Astrocyte (in vitro differentiated cells and primary cell): Measurements from ENCODE around the gene CCDC91. TPM values are rescaled to one million over a fixed set of nuclear protein-coding genes. Genes with fewer than 3 reads are reported as not detected.

ENCODE experiments used
- DNase-seq: peaks from one replicate; pipeline ENCODE4 v3.0.0-alpha.2; 2010; ENCODE audit warnings: low read depth
- FAIRE-seq: peaks from 2 replicates; lab custom pipeline; 2011; peaks lifted over from hg19 to GRCh38; lab: Jason Lieb, UNC
- H2AFZ ChIP-seq: 2 replicates; pipeline ENCODE4 v1.6.0; 2012; ENCODE audit warnings: low read depth, low read length, inconsistent platforms
- H3K27ac ChIP-seq: 2 replicates; pipeline ENCODE4 v1.5.1; 2011; ENCODE audit warnings: low read depth, low read length, inconsistent platforms
- H3K27me3 ChIP-seq: 2 replicates; pipeline ENCODE4 v1.6.0; 2011; ENCODE audit warnings: low read length, inconsistent platforms; ENCODE audit not compliant: insufficient read depth
- H3K36me3 ChIP-seq: 2 replicates; pipeline ENCODE4 v1.5.1; 2011; ENCODE audit warnings: low read length, inconsistent platforms; ENCODE audit not compliant: insufficient read depth
- H3K4me1 ChIP-seq: 2 replicates; pipeline ENCODE4 v1.5.1; 2011; ENCODE audit warnings: low read length, inconsistent platforms; ENCODE audit not compliant: insufficient read depth
- H3K4me2 ChIP-seq: 2 replicates; pipeline ENCODE4 v1.6.0; 2012; ENCODE audit warnings: low read length, inconsistent platforms
- H3K4me3 ChIP-seq: 2 replicates; pipeline ENCODE4 v1.5.1; 2011; ENCODE audit warnings: low read depth, mild to moderate bottlenecking, low read length, inconsistent platforms; ENCODE audit not compliant: insufficient read depth
- H3K79me2 ChIP-seq: 2 replicates; pipeline ENCODE4 v1.6.0; 2012; ENCODE audit warnings: mild to moderate bottlenecking, low read length, inconsistent platforms; ENCODE audit not compliant: insufficient read depth
- H3K9ac ChIP-seq: 2 replicates; pipeline ENCODE4 v1.6.0; 2012; ENCODE audit warnings: mild to moderate bottlenecking, low read length, inconsistent platforms
- H3K9me3 ChIP-seq: 2 replicates; pipeline ENCODE4 v1.5.1; 2012; ENCODE audit warnings: low read depth, mild to moderate bottlenecking, low read length, inconsistent platforms; ENCODE audit not compliant: insufficient read depth
- H4K20me1 ChIP-seq: 2 replicates; pipeline ENCODE4 v1.6.0; 2012; ENCODE audit warnings: low read length, inconsistent platforms; ENCODE audit not compliant: insufficient read depth
- H3K27ac Mint-ChIP-seq: one replicate; pipeline ENCODE4 v1.8.0; 2021; ENCODE audit warnings: mild to moderate bottlenecking, mixed read lengths; ENCODE audit not compliant: unreplicated experiment
- H3K27me3 Mint-ChIP-seq: one replicate; pipeline ENCODE4 v1.8.0; 2021; ENCODE audit warnings: low read depth, mixed read lengths; ENCODE audit not compliant: unreplicated experiment
- H3K36me3 Mint-ChIP-seq: one replicate; pipeline ENCODE4 v1.8.0; 2021; ENCODE audit warnings: low read depth, mixed read lengths; ENCODE audit not compliant: unreplicated experiment
- H3K4me1 Mint-ChIP-seq: one replicate; pipeline ENCODE4 v1.8.0; 2021; ENCODE audit warnings: low read depth, mixed read lengths; ENCODE audit not compliant: unreplicated experiment
- H3K4me3 Mint-ChIP-seq: one replicate; pipeline ENCODE4 v1.8.0; 2021; ENCODE audit warnings: mild to moderate bottlenecking, moderate library complexity, mixed read lengths; ENCODE audit not compliant: unreplicated experiment
- H3K9me3 Mint-ChIP-seq: one replicate; pipeline ENCODE4 v1.8.0; 2021; ENCODE audit warnings: mild to moderate bottlenecking, mixed read lengths; ENCODE audit not compliant: unreplicated experiment
- EZH2 ChIP-seq: IDR thresholded peaks from 2 replicates; pipeline ENCODE4 v1.6.1; 2012; ENCODE audit warnings: mild to moderate bottlenecking, low read length, inconsistent platforms; ENCODE audit not compliant: insufficient read depth
- total RNA-seq: library from RNA; stranded (reverse); gene quantifications from 2 replicates; pipeline ENCODE4 v1.2.1, GENCODE V29; 2021
- TF ChIP-seq, protein P1 (sequence below): IDR thresholded peaks from 2 replicates; pipeline ENCODE4 v1.5.1; 2011; ENCODE audit warnings: low read depth, mild to moderate bottlenecking, inconsistent platforms, low read length, moderate library complexity; ENCODE audit not compliant: insufficient read depth

CCDC91 gene
- total RNA-seq, 1 donor from 2014 or later: 19.3 TPM

DNA sequence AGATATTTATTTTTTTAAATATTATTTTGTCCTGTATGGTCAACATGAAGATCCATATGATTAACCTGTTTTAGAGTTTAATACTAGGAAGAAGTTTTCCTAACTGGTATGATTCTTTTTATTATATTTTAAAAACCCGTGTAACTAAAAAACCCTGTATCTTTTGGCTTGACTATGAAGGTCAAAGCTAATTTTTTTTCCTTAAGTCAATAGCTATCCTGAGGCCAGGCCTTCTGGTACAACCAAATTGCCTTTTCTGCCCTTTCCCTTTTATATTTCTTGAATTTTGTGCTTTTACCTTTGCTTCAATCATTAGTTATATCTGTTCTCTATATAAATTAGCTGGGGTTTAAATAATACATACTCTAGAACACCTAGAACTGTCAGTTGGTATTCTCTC, 30.6 kb upstream of the CCDC91 start:
- Histone ChIP-seq H3K27me3 (no peaks in the 10 kb centered on the region), H2AFZ (no peak overlapping the region), H3K36me3 (no peaks in the 10 kb centered on the region), H3K4me1 (no peaks in the 10 kb centered on the region), H3K27ac (no peak overlapping the region), H3K9me3 (no peaks in the 10 kb centered on the region), H4K20me1 (no peaks in the 10 kb centered on the region), H3K9ac (no peak overlapping the region), H3K4me2 (no peak overlapping the region), H3K4me3 (no peak overlapping the region), H3K79me2 (no peaks in the 10 kb centered on the region)
- TF ChIP-seq, protein P1, sequence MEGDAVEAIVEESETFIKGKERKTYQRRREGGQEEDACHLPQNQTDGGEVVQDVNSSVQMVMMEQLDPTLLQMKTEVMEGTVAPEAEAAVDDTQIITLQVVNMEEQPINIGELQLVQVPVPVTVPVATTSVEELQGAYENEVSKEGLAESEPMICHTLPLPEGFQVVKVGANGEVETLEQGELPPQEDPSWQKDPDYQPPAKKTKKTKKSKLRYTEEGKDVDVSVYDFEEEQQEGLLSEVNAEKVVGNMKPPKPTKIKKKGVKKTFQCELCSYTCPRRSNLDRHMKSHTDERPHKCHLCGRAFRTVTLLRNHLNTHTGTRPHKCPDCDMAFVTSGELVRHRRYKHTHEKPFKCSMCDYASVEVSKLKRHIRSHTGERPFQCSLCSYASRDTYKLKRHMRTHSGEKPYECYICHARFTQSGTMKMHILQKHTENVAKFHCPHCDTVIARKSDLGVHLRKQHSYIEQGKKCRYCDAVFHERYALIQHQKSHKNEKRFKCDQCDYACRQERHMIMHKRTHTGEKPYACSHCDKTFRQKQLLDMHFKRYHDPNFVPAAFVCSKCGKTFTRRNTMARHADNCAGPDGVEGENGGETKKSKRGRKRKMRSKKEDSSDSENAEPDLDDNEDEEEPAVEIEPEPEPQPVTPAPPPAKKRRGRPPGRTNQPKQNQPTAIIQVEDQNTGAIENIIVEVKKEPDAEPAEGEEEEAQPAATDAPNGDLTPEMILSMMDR: no peak
- TF ChIP-seq EZH2: no peak
- DNase-seq (no peak), FAIRE-seq (no peak)
- Mint-ChIP-seq H3K4me1 (peaks cover 3% of the 10 kb centered on the region), H3K4me3 (no peak overlapping the region), H3K27ac (no peak overlapping the region), H3K36me3 (no peaks in the 10 kb centered on the region), H3K9me3 (no peaks in the 10 kb centered on the region), H3K27me3 (no peaks in the 10 kb centered on the region)

GRCh38 chr12:28161697-28162096, 28.6 kb upstream of the CCDC91 start:
- H3K9me3 Mint-ChIP-seq: no peaks in the 10 kb centered on the region
- Histone ChIP-seq H3K9ac (no peak overlapping the region), H3K4me2 (no peak overlapping the region), H3K36me3 (no peaks in the 10 kb centered on the region), H3K4me3 (no peak overlapping the region), H3K27ac (no peak overlapping the region), H3K27me3 (no peaks in the 10 kb centered on the region), H4K20me1 (no peaks in the 10 kb centered on the region), H2AFZ (no peak overlapping the region), H3K79me2 (no peaks in the 10 kb centered on the region), H3K9me3 (no peaks in the 10 kb centered on the region), H3K4me1 (no peaks in the 10 kb centered on the region)
- no peaks in the 10 kb centered on the region for H3K27me3 Mint-ChIP-seq
- H3K4me1 Mint-ChIP-seq: peaks cover 8% of the 10 kb centered on the region
- DNase-seq (no peak), FAIRE-seq (no peak)
- H3K27ac Mint-ChIP-seq: no peak overlapping the region
- TF ChIP-seq EZH2: no peak
- TF ChIP-seq, protein P1: no peak
- H3K4me3 Mint-ChIP-seq: no peak overlapping the region
- H3K36me3 Mint-ChIP-seq: no peaks in the 10 kb centered on the region

- H3K36me3 Mint-ChIP-seq: no peaks in the 10 kb centered on the region
- no peaks in the 10 kb centered on the region for H3K9me3 Mint-ChIP-seq
- Histone ChIP-seq H3K36me3 (no peaks in the 10 kb centered on the region), H4K20me1 (no peaks in the 10 kb centered on the region), H3K4me1 (no peaks in the 10 kb centered on the region), H3K4me2 (no peak overlapping the region), H3K9ac (no peak overlapping the region), H2AFZ (no peak overlapping the region), H3K9me3 (no peaks in the 10 kb centered on the region), H3K4me3 (no peak overlapping the region), H3K27ac (no peak overlapping the region), H3K79me2 (no peaks in the 10 kb centered on the region), H3K27me3 (no peaks in the 10 kb centered on the region)
- H3K27ac Mint-ChIP-seq: no peak overlapping the region
- no peaks in the 10 kb centered on the region for H3K27me3 Mint-ChIP-seq
- no peak for TF ChIP-seq EZH2
- TF ChIP-seq, protein P1: no peak
- H3K4me3 Mint-ChIP-seq: no peak overlapping the region
- DNase-seq (no peak), FAIRE-seq (no peak)
- peaks cover 8% of the 10 kb centered on the region for H3K4me1 Mint-ChIP-seq
Measured at GRCh38 chr12:28162697-28163096, 27.6 kb upstream of the CCDC91 start.
